Activated CD8-positive, alpha-beta T cell treated with anti-CD3 and anti-CD28 coated beads, Interleukin-2, amount 10 ng/mL, durations not matched to agents 7 days and 5 days (primary cell): ENCODE results near the gene NOL4L. TPM values are rescaled to one million over a fixed set of nuclear protein-coding genes. Genes with fewer than 3 reads are reported as not detected.
"Not testable (repeated sequence)": the region's sequence is repeated elsewhere in the genome, so short reads cannot be mapped to it uniquely, and the experiment has no call there.

Source experiments
- ATAC-seq: fragments of 150-1000 bp; cut with Tn5 transposase; one replicate; pipeline ENCODE4 v1.10.0; 2021; ENCODE audit warnings: moderate library complexity
- CTCF ChIA-PET: fragments of 350-600 bp; sonication (Branson Sonifier 250); formaldehyde crosslinking; loops from one replicate; lab custom pipeline; 2021; ENCODE audit warnings: antibody characterized with exemption; lab: Charles Lee
- POLR2A ChIA-PET: fragments of 350-600 bp; sonication (Branson Sonifier 250); formaldehyde crosslinking; loops from one replicate; lab custom pipeline; 2021; ENCODE audit warnings: antibody characterized with exemption; lab: Charles Lee
- DNase-seq: peaks from one replicate; pipeline ENCODE4 v3.0.0-alpha.2; 2020
- H3K27ac Mint-ChIP-seq: one replicate; pipeline ENCODE4 v1.8.0; 2021; ENCODE audit warnings: mild to moderate bottlenecking, mixed read lengths
- H3K27me3 Mint-ChIP-seq: one replicate; pipeline ENCODE4 v1.8.0; 2021; ENCODE audit warnings: low read depth, mixed read lengths
- H3K36me3 Mint-ChIP-seq: one replicate; pipeline ENCODE4 v1.8.0; 2021; ENCODE audit warnings: low read depth, mixed read lengths
- H3K4me1 Mint-ChIP-seq: one replicate; pipeline ENCODE4 v1.8.0; 2021; ENCODE audit warnings: low read depth, mixed read lengths
- H3K4me3 Mint-ChIP-seq: one replicate; pipeline ENCODE4 v1.8.0; 2021; ENCODE audit warnings: mild to moderate bottlenecking, mixed read lengths
- H3K9me3 Mint-ChIP-seq: one replicate; pipeline ENCODE4 v1.8.0; 2022; ENCODE audit warnings: mixed read lengths; ENCODE audit not compliant: insufficient read depth
- total RNA-seq, 2 experiments: library from RNA; stranded (reverse); gene quantifications; one replicate each; pipeline ENCODE4 v1.2.3, GENCODE V29; 2021

NOL4L gene
- total RNA-seq, 2 experiments from 2014 or later, result 22.2 to 24.5 TPM

DNA sequence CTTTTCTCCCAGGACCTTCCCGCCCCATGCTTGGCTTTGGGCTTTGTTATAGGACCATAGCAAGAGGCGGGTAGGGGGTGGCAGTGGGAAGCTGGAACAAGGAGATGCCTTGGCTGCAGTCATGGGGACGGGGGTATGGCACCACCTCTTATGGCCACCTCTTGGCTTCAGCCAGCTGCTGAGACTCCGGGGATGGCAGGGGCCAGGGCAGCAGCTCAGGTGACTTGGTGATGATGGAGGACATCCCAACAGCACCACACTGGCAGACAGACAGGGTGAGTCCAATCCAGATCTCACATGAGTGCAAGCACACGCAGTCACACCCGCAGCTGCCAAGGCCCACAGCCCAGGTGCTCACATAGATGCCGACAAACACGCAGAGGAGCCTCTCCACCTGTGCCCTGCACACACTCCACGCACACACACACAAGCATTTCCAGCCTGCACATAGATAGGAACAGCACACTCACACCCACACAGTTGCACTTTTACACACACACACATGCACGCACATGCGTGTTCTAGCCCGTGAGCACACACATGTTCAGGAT is 6.2 kb downstream of the NOL4L start:
- peaks cover 42% of the 10 kb centered on the region for H3K4me1 Mint-ChIP-seq
- H3K9me3 Mint-ChIP-seq, result no peaks in the 10 kb centered on the region
- ChIA-PET POLR2A (interaction anchor here (0.7 kb wide), 1 partner anchor 27 kb away, joined by 3 read pairs; no protein-coding TSS in a partner anchor), CTCF (interaction anchor here (0.8 to 1.8 kb wide), 2 partner anchors 9 to 75 kb away, joined by 5 to 8 read pairs; no protein-coding TSS in a partner anchor)
- no peaks in the 10 kb centered on the region for H3K27me3 Mint-ChIP-seq
- H3K4me3 Mint-ChIP-seq, result no peak overlapping the region
- DNase-seq (no peak), ATAC-seq (no peak)
- no peaks in the 10 kb centered on the region for H3K36me3 Mint-ChIP-seq
- no peak overlapping the region for H3K27ac Mint-ChIP-seq

DNA sequence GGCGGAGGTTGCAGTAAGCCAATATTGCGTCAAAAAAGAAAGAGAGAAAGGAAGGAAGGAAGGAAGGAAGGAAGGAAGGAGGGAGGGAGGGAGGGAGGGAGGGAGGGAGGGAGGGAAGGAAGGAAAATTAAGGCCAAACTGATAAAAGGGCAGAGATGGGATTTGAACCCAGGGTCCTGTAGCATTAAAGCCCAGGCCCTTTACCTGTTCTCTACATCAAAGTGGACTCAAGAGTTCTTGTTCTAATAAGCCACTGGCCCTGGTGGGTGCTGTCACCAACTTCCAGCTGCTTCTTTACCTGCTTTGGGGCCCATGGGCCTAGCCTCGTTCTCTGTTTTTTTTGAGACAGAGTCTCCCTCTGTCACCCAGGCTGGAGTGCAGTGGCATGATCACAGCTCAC is 7.1 kb downstream of the NOL4L start:
- H3K9me3 Mint-ChIP-seq, DNase-seq, H3K4me3 Mint-ChIP-seq, POLR2A ChIA-PET, H3K36me3 Mint-ChIP-seq, H3K27me3 Mint-ChIP-seq, ATAC-seq: not testable (repeated sequence)
- Mint-ChIP-seq H3K4me1 (peaks cover 44% of the 10 kb centered on the region), H3K27ac (peak overlapping the region; percentile 55)
- CTCF ChIA-PET, result interaction anchor here (1.8 kb wide), 1 partner anchor 9 kb away, joined by 8 read pairs; no protein-coding TSS in a partner anchor

DNA sequence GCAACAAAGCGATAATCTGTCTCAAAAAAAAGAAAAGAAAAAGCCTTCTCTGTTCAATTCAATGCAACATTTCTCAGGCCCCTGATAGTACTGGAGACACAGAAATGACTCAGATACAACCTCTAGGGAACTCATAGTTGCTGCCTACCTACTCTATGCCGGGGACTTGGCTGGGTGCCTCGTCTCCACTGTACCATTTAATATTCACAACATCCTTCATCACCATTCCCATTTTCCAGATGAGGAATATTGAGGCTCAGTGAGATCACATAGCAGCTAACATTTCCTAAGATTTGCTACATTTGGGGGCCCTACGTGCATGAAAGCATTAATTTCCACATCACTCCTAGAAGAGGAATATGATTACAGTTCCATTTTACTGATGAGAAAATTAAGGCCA is 7.5 kb downstream of the NOL4L start:
- H3K9me3 Mint-ChIP-seq, result no peaks in the 10 kb centered on the region
- ATAC-seq, result no peak
- ChIA-PET CTCF (interaction anchor here (1.8 kb wide), 1 partner anchor 8 kb away, joined by 8 read pairs; no protein-coding TSS in a partner anchor), POLR2A (no interaction called here)
- H3K4me3 Mint-ChIP-seq, result no peak overlapping the region
- H3K27me3 Mint-ChIP-seq, result no peaks in the 10 kb centered on the region
- H3K4me1 Mint-ChIP-seq, result peaks cover 43% of the 10 kb centered on the region
- no peak for DNase-seq
- no peak overlapping the region for H3K27ac Mint-ChIP-seq
- no peaks in the 10 kb centered on the region for H3K36me3 Mint-ChIP-seq

DNA sequence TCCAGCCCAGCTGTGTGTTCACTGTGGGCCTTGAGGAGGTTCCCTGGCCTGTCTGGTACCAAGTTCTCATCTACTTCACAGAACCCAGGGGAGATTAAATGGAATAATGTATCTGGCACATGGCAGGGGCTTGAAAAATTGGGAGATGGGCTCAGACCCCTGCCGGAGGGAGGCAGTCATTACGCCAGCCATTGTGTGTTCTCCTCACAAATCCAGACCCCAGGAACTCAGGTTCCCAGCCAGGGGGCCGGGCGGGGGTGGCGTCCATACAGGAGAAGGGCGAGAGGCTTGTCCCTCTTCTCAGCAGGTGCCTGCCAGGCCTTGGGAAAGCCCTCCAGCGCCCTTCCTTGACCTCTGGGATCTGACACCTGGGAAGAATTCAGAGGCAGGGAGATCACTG is 8.1 kb downstream of the NOL4L start:
- ChIA-PET CTCF (no interaction called here), POLR2A (interaction anchor here (1.0 kb wide), 1 partner anchor 38 kb away, joined by 3 read pairs; no protein-coding TSS in a partner anchor)
- Mint-ChIP-seq H3K36me3 (no peaks in the 10 kb centered on the region), H3K4me1 (peaks cover 39% of the 10 kb centered on the region), H3K27me3 (no peaks in the 10 kb centered on the region), H3K27ac (no peak overlapping the region), H3K9me3 (no peaks in the 10 kb centered on the region), H3K4me3 (no peak overlapping the region)
- ATAC-seq (no peak), DNase-seq (no peak)

DNA sequence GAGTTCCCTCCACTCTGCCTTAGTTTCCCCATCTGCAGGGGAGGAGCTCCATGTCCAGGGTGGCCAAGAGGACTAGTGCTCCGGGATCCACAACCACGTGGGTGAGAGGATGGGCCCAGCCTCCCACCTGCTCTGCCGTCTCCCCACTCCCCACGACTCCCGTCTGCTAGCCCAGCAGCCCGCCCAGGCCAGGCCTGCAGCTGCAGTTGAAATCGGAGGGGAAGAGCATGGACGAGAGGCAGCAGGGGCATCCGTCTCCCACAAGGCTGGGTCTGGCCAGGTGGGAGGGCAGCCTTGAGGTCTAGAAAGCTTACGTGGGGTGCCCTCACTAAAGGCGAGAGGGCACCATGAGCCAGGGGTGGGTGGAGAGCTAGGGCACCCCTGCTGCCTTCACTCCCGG is 8.6 kb downstream of the NOL4L start:
- H3K27me3 Mint-ChIP-seq, result no peaks in the 10 kb centered on the region
- ChIA-PET CTCF (no interaction called here), POLR2A (interaction anchor here (1.0 kb wide), 1 partner anchor 38 kb away, joined by 3 read pairs; no protein-coding TSS in a partner anchor)
- H3K9me3 Mint-ChIP-seq, result no peaks in the 10 kb centered on the region
- no peak overlapping the region for H3K4me3 Mint-ChIP-seq
- ATAC-seq, result no peak
- peaks cover 34% of the 10 kb centered on the region for H3K4me1 Mint-ChIP-seq
- DNase-seq, result no peak
- H3K27ac Mint-ChIP-seq, result no peak overlapping the region
- H3K36me3 Mint-ChIP-seq, result no peaks in the 10 kb centered on the region

DNA sequence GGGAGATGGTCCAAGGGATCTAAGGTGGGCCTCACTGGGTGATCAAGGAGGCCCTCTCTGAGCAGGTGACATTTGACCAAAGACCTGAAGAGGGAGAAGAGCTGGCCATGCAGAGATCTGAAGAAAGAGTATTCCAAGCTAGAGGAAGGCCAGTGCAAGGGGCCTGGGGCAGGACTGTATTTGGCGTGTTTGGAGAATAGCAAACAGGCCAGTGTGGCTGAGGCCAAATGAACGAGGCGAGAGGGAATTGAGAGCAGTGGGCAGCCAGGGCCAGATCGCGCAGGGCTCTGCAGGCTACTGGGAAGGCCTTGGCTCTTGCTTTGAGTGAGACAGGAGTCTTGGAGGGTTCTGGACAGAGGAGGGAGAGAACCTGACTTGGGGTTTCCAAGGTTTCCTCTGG is 9.3 kb downstream of the NOL4L start:
- CTCF ChIA-PET, result no interaction called here
- H3K9me3 Mint-ChIP-seq, result no peaks in the 10 kb centered on the region

DNA sequence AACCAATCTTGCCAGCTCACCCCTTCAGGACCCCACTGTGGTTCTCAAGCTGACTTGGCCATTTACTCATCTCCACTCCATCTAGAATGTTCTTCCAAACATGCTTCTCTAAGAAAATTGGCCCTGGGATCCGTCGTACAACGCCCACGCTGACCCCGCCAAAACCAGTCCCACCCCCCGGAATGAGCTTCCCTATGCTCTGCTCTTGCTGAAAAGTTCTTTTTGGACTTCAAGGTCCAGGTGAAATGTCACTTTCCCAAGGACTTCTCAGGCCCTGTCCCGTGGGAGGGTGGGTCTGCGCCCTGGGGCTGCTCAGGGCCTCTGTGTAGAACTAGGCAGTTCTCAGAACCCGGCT is 9.9 kb downstream of the NOL4L start:
- no peak for ATAC-seq
- ChIA-PET CTCF (no interaction called here), POLR2A (no interaction called here)
- no peaks in the 10 kb centered on the region for H3K27me3 Mint-ChIP-seq
- H3K36me3 Mint-ChIP-seq, result no peaks in the 10 kb centered on the region
- no peak overlapping the region for H3K4me3 Mint-ChIP-seq
- H3K4me1 Mint-ChIP-seq, result peaks cover 25% of the 10 kb centered on the region
- DNase-seq, result no peak
- H3K27ac Mint-ChIP-seq, result no peak overlapping the region
- no peaks in the 10 kb centered on the region for H3K9me3 Mint-ChIP-seq

More for the DNA sequence above, 9.3 kb downstream of the NOL4L start:
- ATAC-seq (no peak), DNase-seq (no peak)
- Mint-ChIP-seq H3K27me3 (no peaks in the 10 kb centered on the region), H3K36me3 (no peaks in the 10 kb centered on the region), H3K27ac (no peak overlapping the region), H3K4me3 (no peak overlapping the region), H3K4me1 (peaks cover 27% of the 10 kb centered on the region)
- POLR2A ChIA-PET, result no interaction called here

DNA sequence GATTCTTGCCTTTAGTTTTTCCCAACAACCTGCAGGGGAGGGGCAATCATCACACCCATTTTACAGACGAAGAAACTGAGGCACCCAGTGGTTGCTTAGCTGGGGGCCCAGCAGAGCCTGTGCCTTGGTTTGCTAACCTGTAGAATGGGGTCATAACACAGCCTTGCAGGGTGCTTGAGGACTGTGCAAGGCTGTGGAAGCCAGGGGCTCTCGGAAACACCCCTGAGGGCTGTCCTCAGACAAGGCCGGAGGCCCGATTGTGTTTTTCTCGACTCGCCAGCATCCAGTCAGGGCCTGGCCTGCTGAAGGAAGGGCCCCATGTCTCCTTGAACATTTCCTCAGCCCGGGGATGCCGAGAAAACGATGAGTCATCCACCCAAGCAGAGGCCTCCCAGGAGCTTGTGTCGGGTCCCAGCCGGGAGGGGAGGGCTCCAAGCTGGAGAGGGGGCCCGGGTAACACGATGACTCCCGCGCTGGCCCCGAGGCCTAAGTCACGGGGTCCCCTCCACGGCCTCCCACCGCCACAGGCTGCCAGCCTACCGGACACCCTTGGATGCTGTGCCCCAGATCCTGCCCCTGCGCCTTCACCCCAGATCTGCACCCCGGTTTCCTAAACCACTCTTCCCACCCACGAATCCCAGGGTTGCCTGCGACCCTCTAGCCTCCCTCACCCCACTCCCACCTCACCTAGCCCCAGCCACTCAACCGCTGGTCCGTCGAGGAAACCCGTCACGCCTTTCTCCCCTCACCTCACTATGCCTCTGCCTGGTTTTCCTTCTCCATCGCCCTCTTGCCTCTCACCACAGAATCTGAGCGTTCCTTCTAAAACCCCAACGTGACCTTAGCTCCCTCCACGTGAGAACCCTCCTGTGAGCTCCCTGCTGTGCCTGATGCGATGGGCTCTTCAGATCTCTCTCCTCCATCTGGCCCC is 10.6 kb downstream of the NOL4L start:
- DNase-seq (no peak), ATAC-seq (peak; percentile 27)
- Mint-ChIP-seq H3K4me3 (no peak overlapping the region), H3K27ac (no peak overlapping the region), H3K36me3 (no peaks in the 10 kb centered on the region), H3K27me3 (no peaks in the 10 kb centered on the region), H3K9me3 (no peaks in the 10 kb centered on the region), H3K4me1 (peaks cover 21% of the 10 kb centered on the region)
- ChIA-PET POLR2A (interaction anchor here (1.0 kb wide), 1 partner anchor 35 kb away, joined by 4 read pairs; no protein-coding TSS in a partner anchor), CTCF (interaction anchor here (0.8 kb wide), 1 partner anchor 35 kb away, joined by 3 read pairs; no protein-coding TSS in a partner anchor)

DNA sequence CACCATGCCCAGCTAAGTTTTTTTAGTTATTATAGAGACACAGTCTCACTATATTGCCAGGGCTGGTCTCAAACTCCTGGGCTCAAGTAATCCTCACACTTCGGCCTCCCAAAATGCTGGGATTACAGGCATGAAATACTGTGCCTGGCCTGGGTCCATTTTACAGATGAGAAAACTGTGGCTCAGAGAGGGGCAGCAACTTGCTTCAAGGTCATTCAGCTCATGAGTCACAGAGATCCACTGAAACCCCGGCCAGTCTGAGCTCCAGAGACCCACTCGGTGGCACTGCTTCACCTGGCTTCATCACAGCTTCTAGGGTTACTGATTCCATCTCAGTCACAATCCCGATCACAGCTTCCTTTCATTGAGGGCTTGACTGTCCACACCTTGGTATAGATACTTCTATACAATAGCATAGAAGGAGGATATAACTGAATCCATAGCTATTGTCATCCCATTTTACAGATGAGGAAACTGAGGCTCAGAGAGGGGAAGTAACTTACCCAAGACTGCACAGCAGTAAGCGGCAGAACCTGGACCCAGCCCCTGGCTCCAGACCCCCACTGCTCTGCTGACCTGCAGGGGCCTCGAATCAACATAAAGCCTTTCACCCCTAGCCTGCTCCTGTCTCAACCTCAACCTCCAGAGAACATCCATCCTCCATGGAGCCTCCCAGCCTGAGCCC is 11.8 kb downstream of the NOL4L start:
- Mint-ChIP-seq H3K27me3 (no peaks in the 10 kb centered on the region), H3K36me3 (no peaks in the 10 kb centered on the region), H3K4me1 (peaks cover 21% of the 10 kb centered on the region), H3K27ac (no peak overlapping the region), H3K4me3 (no peak overlapping the region), H3K9me3 (no peaks in the 10 kb centered on the region)
- ChIA-PET CTCF (interaction anchor here (0.8 kb wide), 1 partner anchor 34 kb away, joined by 3 read pairs; no protein-coding TSS in a partner anchor), POLR2A (interaction anchor here (1.9 kb wide), 1 partner anchor 34 kb away, joined by 10 read pairs; no protein-coding TSS in a partner anchor)
- DNase-seq, result no peak
- no peak for ATAC-seq

DNA sequence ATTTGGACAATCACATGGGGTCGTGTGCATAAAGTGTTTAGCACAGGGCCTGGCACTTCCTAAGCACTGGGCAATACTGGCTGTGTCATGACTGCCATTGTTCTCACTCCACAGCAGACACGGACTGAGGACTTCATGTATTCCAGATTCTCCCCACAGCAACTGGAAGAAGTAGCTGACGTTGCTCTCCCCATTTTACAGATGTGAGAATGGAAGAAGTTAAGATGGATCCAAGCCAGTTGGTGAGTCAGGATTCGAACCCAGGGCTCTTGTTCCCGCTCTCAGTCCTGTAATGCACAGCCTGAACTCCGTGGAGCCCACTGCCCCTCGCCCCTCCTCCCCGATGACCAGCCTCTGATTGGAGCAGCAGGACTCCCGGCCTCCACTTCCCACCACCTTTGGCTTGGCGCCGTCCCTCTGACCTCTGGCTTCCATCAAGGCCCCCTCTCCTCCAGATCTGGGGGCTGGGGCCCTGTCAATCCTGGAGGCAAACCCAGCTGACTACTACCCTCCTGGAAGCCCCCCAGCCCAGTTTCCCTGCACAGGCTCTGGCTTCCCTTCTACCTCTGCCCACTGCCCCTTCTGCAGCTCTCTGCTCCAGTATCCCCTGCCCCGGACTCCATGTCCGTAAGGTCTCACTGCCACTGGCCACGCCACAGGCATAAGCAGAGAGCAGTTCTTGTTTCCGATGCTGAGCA is 12.7 kb downstream of the NOL4L start:
- CTCF ChIA-PET, result no interaction called here
- H3K27ac Mint-ChIP-seq, result no peak overlapping the region
- POLR2A ChIA-PET, result interaction anchor here (1.9 kb wide), 1 partner anchor 33 kb away, joined by 10 read pairs; no protein-coding TSS in a partner anchor
- H3K4me1 Mint-ChIP-seq, result peaks cover 16% of the 10 kb centered on the region
- H3K36me3 Mint-ChIP-seq, result no peaks in the 10 kb centered on the region
- H3K27me3 Mint-ChIP-seq, result no peaks in the 10 kb centered on the region
- ATAC-seq (no peak), DNase-seq (no peak)
- H3K4me3 Mint-ChIP-seq, result no peak overlapping the region
- no peaks in the 10 kb centered on the region for H3K9me3 Mint-ChIP-seq

DNA sequence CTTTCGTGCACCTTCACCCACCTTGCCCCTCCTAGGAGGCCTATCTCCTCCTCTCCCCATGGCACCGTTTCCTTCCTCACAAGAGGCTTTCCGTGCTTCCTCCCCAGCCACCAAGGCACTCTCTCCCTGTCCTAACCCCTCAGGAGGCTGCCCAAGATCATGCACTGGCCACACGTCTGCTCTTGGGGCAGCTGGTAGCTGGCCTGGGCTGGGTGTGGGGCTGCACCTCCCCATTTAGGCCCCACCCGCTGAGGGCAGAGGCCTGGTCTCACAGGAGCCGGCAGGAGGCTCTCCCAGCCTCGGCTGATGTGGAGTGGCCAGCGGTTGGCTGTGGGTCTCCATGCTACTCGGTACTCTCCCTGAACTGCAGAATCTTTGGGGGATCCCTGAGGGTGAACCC is 13.6 kb downstream of the NOL4L start:
- ATAC-seq (no peak), DNase-seq (no peak)
- Mint-ChIP-seq H3K4me3 (no peak overlapping the region), H3K9me3 (no peaks in the 10 kb centered on the region), H3K36me3 (no peaks in the 10 kb centered on the region), H3K27ac (no peak overlapping the region), H3K4me1 (peaks cover 16% of the 10 kb centered on the region), H3K27me3 (no peaks in the 10 kb centered on the region)
- ChIA-PET POLR2A (no interaction called here), CTCF (no interaction called here)
